ENCODE measurements around the gene ANP32A. TPM values are rescaled to one million over a fixed set of nuclear protein-coding genes. Genes with fewer than 3 reads are reported as not detected.

The ANP32A gene
- total RNA-seq, 1 donor from 2014 or later: 333 TPM

DNA sequence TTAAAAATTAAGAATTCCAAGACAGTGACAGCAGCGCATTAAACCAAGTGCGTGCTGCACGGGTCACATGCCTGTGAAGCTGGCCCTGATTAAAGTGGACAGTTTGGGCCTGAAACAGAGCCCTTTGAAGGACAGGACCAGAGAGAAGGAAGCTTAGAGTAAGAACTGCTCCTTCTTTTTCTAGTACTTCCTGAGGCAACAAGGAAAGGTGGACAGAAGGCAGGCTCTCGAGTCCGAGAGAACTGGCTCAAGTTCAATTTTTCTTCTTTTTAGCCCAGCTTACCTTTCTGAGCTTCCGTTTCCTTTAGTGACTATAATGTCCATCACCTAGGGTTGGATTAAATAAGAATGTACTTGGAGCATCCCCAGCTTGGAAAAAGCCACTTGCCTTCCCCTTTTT, 26.9 kb downstream of the ANP32A start:
- no peak for TF ChIP-seq EZH2 (IDR thresholded peaks at IDR 0.05)
- TF ChIP-seq EZH2phosphoT487 (IDR thresholded peaks at IDR 0.05): no peak
- TF ChIP-seq, protein P1, sequence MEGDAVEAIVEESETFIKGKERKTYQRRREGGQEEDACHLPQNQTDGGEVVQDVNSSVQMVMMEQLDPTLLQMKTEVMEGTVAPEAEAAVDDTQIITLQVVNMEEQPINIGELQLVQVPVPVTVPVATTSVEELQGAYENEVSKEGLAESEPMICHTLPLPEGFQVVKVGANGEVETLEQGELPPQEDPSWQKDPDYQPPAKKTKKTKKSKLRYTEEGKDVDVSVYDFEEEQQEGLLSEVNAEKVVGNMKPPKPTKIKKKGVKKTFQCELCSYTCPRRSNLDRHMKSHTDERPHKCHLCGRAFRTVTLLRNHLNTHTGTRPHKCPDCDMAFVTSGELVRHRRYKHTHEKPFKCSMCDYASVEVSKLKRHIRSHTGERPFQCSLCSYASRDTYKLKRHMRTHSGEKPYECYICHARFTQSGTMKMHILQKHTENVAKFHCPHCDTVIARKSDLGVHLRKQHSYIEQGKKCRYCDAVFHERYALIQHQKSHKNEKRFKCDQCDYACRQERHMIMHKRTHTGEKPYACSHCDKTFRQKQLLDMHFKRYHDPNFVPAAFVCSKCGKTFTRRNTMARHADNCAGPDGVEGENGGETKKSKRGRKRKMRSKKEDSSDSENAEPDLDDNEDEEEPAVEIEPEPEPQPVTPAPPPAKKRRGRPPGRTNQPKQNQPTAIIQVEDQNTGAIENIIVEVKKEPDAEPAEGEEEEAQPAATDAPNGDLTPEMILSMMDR (IDR thresholded peaks at IDR 0.05): no peak
- peaks cover 89% of the 10 kb centered on the region for H3K4me1 Mint-ChIP-seq
- Histone ChIP-seq H3K4me1 (peaks cover 60% of the 10 kb centered on the region), H3K27me3 (no peaks in the 10 kb centered on the region), H3K9ac (no peak overlapping the region), H4K20me1 (ENCODE audit: low read depth) (peaks cover 100% of the 10 kb centered on the region), H3K36me3 (no peaks in the 10 kb centered on the region), H3F3A (ENCODE audit: low read depth) (peaks cover 15% of the 10 kb centered on the region), H3K27ac (no peak overlapping the region), H3K79me2 (ENCODE audit: low read depth) (peaks cover 100% of the 10 kb centered on the region), H3K9me3 (ENCODE audit: low read depth) (no peaks in the 10 kb centered on the region), H3K4me3 (no peak overlapping the region), H2AFZ (replicated peaks) (no peak overlapping the region), H3K4me2 (no peak overlapping the region)
- peaks cover 3% of the 10 kb centered on the region for H3K27me3 Mint-ChIP-seq (ENCODE audit: insufficient read depth, low read depth)
- no peaks in the 10 kb centered on the region for H3K9me3 Mint-ChIP-seq
- no peak overlapping the region for H3K27ac Mint-ChIP-seq
- H3K36me3 Mint-ChIP-seq: peaks cover 13% of the 10 kb centered on the region
- DNase-seq (ENCODE audit: low spot score): no peak
- no peak overlapping the region for H3K4me3 Mint-ChIP-seq

DNA sequence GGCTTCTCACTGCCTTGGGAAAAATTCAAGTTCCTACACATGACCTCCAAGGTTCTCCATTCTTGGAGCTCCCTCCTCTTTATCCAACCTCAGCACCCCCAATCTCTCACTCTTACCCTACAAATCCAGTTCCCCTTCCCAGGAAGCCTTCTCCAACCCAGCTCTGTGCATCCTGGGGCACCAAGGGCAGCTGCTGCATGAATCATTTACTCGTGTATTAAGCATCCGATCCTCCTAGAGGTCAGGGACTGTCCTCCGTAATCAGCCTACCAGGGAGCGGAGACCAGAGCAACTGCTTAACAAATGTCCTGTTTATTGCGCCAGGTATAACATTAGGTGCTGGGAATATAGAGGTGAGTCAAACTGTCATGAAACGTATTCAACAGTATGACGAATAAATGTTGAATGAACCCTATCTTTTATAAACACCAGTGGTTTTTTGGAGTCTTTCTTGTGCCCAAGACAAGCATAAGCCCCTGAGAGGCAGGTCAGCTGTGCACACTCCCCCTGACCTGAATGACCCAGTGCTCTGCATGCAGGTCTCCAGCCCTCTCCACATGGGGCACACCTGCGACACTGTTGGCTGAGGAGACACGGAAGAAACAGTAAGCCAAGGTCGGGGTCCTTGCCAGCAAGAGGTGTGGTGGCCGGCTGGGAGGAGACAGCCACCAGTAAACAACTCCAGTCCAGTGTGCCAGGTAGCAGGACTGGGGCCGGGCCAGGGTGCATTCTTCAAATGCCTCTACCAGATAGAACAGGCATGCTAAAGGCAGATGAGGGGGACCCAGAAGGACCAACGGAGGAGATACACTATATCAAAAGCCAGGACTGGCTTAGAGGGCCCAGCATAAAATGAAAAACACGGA, 27.6 kb downstream of the ANP32A start:
- Histone ChIP-seq H3K79me2 (ENCODE audit: low read depth) (peaks cover 100% of the 10 kb centered on the region), H3K9ac (no peak overlapping the region), H3F3A (ENCODE audit: low read depth) (peaks cover 15% of the 10 kb centered on the region), H3K27me3 (no peaks in the 10 kb centered on the region), H4K20me1 (ENCODE audit: low read depth) (peaks cover 100% of the 10 kb centered on the region), H3K4me1 (peaks cover 54% of the 10 kb centered on the region), H3K4me2 (no peak overlapping the region), H3K4me3 (no peak overlapping the region), H2AFZ (replicated peaks) (no peak overlapping the region), H3K36me3 (no peaks in the 10 kb centered on the region), H3K27ac (no peak overlapping the region), H3K9me3 (ENCODE audit: low read depth) (no peaks in the 10 kb centered on the region)
- H3K27me3 Mint-ChIP-seq (ENCODE audit: insufficient read depth, low read depth): peaks cover 3% of the 10 kb centered on the region
- no peak overlapping the region for H3K4me3 Mint-ChIP-seq
- peaks cover 13% of the 10 kb centered on the region for H3K36me3 Mint-ChIP-seq
- TF ChIP-seq EZH2 (IDR thresholded peaks at IDR 0.05) (no peak), EZH2phosphoT487 (IDR thresholded peaks at IDR 0.05) (no peak)
- TF ChIP-seq, protein P1 (IDR thresholded peaks at IDR 0.05): no peak
- H3K9me3 Mint-ChIP-seq: no peaks in the 10 kb centered on the region
- H3K27ac Mint-ChIP-seq: peak overlapping the region; percentile 35
- no peak for DNase-seq (ENCODE audit: low spot score)
- H3K4me1 Mint-ChIP-seq: peaks cover 84% of the 10 kb centered on the region

DNA sequence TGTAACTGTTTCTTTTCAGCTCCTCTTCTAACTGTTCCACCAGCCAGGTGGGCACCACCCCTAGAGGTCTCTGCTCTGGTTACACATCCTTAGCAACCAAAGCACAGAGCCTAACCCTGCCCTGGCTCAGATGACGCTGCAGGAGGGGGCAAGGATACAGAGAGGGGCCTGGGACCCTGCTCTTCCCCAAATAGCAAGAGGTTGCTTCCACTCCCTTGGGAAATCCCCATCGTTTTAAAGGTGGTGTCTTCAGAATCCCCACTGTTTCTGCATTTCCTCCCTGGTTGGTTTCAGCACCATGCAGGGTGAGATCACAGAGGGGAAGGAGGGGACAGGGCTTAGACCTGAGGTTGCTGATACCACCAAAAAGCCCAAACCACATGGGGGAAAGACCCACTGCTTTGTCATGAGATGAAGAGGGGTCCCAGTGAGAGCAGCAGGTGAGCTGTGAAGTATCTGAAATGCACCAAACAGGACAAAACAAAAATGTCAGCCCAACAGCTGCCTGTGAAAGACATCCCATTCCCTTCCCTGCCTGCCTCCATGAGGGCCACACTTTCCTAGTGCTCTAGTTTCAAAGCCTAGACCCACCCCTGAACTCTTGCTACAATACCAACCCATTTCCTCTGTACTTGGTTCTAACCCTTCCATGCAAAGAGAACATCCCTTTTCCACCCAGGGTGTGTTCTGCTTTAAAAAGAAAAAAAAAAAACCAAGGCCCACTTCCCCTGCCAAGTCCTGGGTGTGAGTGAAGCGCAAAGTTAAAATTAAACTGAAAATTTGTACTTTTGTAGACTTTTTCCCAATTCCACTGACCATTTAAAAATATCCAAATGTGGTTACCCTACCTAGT, 29.0 kb downstream of the ANP32A start:
- peaks cover 76% of the 10 kb centered on the region for H3K4me1 Mint-ChIP-seq
- peak overlapping the region; percentile 15 for H3K4me2 ChIP-seq
- no peaks in the 10 kb centered on the region for H3K27me3 ChIP-seq
- peaks cover 51% of the 10 kb centered on the region for H3K4me1 ChIP-seq
- H3K9me3 ChIP-seq (ENCODE audit: low read depth): no peaks in the 10 kb centered on the region
- H4K20me1 ChIP-seq (ENCODE audit: low read depth): peaks cover 100% of the 10 kb centered on the region
- peak overlapping the region; percentile 92 for H3K27ac Mint-ChIP-seq
- TF ChIP-seq, protein P1 (IDR thresholded peaks at IDR 0.05): no peak
- no peak for TF ChIP-seq EZH2phosphoT487 (IDR thresholded peaks at IDR 0.05)
- TF ChIP-seq EZH2 (IDR thresholded peaks at IDR 0.05): no peak
- H3K36me3 ChIP-seq: no peaks in the 10 kb centered on the region
- peaks cover 13% of the 10 kb centered on the region for H3F3A ChIP-seq (ENCODE audit: low read depth)
- H3K79me2 ChIP-seq (ENCODE audit: low read depth): peaks cover 100% of the 10 kb centered on the region
- H3K4me3 ChIP-seq: no peak overlapping the region
- H3K27me3 Mint-ChIP-seq (ENCODE audit: insufficient read depth, low read depth): peaks cover 3% of the 10 kb centered on the region
- H3K36me3 Mint-ChIP-seq: peaks cover 15% of the 10 kb centered on the region
- H3K9ac ChIP-seq: no peak overlapping the region
- H3K4me3 Mint-ChIP-seq: no peak overlapping the region
- DNase-seq (ENCODE audit: low spot score): no peak
- no peak overlapping the region for H2AFZ ChIP-seq (replicated peaks)
- no peaks in the 10 kb centered on the region for H3K9me3 Mint-ChIP-seq
- no peak overlapping the region for H3K27ac ChIP-seq

Data from neural progenitor cell (in vitro differentiated cells).